ENCODE data around the gene SMTN.

- no peak for TF ChIP-seq TCF7 (IDR thresholded peaks at IDR 0.05; ENCODE audit: borderline replicate concordance)
- TF ChIP-seq ZNF57 (CRISPR knock-in tag; IDR thresholded peaks at IDR 0.05) = no peak
- TF ChIP-seq L3MBTL2 (IDR thresholded peaks at IDR 0.05) = no peak
- TF ChIP-seq, protein P1, sequence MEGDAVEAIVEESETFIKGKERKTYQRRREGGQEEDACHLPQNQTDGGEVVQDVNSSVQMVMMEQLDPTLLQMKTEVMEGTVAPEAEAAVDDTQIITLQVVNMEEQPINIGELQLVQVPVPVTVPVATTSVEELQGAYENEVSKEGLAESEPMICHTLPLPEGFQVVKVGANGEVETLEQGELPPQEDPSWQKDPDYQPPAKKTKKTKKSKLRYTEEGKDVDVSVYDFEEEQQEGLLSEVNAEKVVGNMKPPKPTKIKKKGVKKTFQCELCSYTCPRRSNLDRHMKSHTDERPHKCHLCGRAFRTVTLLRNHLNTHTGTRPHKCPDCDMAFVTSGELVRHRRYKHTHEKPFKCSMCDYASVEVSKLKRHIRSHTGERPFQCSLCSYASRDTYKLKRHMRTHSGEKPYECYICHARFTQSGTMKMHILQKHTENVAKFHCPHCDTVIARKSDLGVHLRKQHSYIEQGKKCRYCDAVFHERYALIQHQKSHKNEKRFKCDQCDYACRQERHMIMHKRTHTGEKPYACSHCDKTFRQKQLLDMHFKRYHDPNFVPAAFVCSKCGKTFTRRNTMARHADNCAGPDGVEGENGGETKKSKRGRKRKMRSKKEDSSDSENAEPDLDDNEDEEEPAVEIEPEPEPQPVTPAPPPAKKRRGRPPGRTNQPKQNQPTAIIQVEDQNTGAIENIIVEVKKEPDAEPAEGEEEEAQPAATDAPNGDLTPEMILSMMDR (IDR thresholded peaks at IDR 0.05 in 2 of 3, conservative IDR thresholded peaks at IDR 0.05 in 1 of 3; ENCODE audit: insufficient read depth in 2 of 3, low read depth in 1 of 3, low read length in 3 of 3) = no peak
- no peak for TF ChIP-seq FIP1L1 (IDR thresholded peaks at IDR 0.05; ENCODE audit: low read depth, low read length, poor library complexity, severe bottlenecking)
- TF ChIP-seq SMARCE1 (IDR thresholded peaks at IDR 0.05) = no peak
- TF ChIP-seq PHB2 (IDR thresholded peaks at IDR 0.05; ENCODE audit: low read depth) = no peak
- TF ChIP-seq CHD7 (IDR thresholded peaks at IDR 0.05; ENCODE audit: low read depth, low read length) = no peak
Observed at GRCh38 chr22:31120642-31121041, 39.5 kb downstream of the SMTN start.

All from K562 (cell line).